HG02884 (cell line): ENCODE data around the gene SH2D1B.
"Not testable (repeated sequence)": the region's sequence is repeated elsewhere in the genome, so short reads cannot be mapped to it uniquely, and the experiment has no call there.

Source experiments
- ATAC-seq: cut with Tn5 transposase; IDR thresholded peaks from one replicate; pipeline ENCODE4 v1.9.1; 2021; ENCODE audit warnings: mild to moderate bottlenecking, moderate library complexity; ENCODE audit not compliant: unreplicated experiment

Gene SH2D1B, protein sequence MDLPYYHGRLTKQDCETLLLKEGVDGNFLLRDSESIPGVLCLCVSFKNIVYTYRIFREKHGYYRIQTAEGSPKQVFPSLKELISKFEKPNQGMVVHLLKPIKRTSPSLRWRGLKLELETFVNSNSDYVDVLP

DNA sequence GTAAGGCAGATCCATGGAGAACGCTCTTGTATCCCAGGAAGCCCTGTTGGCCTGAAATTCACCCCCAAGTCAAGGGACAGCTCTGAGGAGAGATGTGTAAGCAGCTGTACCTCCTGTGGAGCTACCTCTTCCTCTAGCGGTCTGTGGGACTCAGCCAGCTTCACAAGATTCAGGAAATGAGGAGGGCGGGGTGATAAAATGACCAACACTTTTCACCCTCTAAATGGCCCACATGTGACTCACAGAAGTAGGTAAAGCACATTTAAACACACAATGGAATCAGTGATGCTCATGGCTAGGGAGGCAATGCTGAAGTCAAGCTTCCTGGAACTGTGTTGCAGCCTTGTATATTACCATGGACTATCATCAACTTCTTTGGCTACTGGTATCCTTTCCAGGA, at the start of gene SH2D1B:
Gene SH2D1B (minus strand): TSS at position 135 of the 400 bp plus-strand sequence. CDS start 120 bp downstream, at position 15.
- no peak for ATAC-seq

DNA sequence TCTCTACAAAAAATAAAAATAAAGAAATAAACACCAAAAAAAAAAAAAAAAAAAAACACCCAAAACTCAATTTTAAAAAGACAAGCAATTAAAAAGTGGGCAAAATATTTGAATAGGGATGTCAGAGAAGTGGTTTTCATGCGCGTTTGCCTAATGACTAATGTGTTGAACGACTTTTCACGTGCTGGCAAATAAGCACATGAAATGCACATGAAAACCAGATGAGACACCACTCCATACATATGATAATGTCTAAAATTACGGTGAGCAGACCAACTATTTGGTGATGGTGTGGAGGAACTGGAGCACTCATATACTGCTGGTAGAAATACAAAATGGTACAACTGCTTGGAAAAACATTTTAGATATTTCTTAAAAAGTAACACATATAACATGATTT, 46.3 kb upstream of the SH2D1B start:
- no peak for ATAC-seq

DNA sequence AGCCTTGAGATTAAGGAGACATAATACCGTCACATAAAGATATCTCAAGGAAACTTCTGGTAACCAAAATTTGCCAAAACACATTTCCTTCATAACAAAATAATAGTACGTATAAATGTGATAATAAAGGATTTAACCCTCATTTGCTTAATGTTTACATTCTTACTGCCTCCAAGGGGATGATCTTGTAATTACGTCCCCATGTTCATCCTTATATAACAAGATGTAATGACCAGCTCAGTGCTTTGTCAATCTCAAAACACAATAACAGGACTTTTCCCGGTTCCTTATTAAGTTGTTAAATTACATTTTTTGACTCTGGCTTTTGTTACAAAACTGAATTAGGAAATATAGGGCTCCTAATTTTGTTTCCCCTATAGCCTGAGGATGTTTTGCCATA, 44.4 kb upstream of the SH2D1B start:
- no peak for ATAC-seq

DNA sequence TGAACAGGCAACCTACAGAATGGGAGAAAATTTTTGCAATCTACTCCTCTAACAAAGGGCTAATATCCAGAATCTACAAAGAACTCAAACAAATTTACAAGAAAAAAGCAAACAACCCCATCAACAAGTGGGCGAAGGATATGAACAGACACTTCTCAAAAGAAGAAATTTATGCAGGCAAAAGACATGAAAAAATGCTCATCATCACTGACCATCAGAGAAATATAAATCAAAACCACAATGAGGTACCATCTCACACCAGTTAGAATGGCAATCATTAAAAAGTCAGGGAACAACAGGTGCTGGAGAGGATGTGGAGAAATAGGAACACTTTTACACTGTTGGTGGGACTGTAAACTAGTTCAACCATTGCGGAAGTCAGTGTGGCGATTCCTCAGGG, 42.4 kb upstream of the SH2D1B start:
- ATAC-seq: not testable (repeated sequence)

DNA sequence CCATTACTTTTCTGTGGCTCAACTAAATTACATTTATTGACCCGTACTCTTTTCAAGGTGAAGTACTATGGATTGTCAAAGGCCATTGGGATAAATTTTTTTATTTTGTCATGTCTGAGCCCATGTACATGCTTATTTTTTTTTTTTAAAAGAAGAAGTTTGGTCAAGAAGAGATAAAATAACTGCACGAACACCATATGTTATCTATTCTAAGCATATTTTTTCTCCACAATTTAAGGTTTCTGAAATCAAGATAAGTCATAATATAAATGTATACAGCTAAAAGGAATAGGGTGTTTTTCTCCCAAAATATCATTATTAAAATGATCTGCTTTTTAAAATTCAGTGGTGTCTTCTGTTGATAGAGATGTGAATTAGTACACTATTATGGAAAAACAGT, 35.0 kb upstream of the SH2D1B start:
- no peak for ATAC-seq

DNA sequence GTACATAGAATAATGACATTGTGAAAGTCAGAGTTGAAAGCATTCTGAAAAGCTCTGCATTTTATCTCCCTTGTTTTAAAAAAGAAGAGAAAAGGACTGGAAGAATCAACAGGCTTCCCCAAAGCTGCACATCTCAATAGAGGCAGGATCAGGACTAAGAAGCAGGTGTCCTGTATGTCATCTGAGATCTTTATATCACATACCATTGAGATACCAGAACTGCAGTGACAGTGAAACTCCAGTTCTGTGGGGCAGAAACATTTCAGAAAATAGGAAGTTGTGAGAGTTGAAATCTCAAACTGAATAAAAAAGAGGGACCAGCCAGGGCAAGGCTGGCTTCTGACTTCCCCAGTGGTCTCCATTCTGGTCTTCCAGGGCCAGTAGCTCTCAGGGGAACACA, 33.0 kb upstream of the SH2D1B start:
- ATAC-seq: no peak

DNA sequence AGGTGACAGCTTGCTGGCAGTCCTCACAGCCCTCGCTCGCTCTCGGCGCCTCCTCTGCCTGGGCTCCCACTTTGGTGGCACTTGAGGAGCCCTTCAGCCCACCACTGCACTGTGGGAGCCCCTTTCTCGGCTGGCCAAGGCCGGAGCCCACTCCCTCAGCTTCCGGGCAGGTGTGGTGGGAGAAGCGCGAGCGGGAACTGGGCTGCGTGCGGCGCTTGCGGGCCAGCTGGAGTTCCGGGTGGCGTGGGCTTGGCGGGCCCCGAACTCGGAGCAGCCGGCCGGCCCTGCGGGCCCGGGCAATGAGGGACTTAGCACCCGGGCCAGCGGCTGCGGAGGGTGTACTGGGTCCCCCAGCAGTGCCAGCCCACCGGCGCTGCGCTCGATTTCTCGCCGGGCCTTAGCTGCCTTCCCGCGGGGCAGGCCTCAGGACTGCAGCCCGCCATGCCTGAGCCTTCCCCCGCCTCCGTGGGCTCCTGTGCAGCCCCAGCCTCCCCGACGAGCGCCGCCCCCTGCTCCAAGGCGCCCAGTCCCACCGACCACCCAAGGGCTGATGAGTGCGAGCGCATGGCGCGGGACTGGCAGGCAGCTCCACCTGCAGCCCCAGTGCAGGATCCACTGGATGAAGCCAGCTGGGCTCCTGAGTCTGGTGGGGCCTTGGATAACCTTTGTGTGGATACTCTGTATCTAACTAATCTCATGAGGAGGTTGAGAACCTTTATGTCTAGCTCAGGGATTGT, 21.2 kb upstream of the SH2D1B start:
- not testable (repeated sequence) for ATAC-seq

DNA sequence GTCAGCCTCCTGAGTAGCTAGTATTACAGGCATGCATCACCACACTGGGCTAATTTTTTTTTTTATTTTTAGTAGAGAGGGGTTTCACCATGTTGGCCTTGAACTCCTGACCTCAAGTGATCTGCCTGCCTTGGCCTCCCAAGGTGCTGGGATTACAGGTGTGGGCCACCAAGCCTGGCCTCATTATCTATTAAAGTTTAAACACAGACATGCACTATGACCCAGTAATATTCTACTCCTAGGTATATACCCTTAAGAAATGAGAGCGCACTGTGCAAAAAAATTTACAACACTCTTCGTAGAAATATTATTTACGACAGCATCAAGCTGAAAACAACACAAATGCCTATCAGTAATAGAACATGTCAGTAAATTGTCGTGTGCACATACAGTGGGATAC, 18.6 kb upstream of the SH2D1B start:
- no peak for ATAC-seq

DNA sequence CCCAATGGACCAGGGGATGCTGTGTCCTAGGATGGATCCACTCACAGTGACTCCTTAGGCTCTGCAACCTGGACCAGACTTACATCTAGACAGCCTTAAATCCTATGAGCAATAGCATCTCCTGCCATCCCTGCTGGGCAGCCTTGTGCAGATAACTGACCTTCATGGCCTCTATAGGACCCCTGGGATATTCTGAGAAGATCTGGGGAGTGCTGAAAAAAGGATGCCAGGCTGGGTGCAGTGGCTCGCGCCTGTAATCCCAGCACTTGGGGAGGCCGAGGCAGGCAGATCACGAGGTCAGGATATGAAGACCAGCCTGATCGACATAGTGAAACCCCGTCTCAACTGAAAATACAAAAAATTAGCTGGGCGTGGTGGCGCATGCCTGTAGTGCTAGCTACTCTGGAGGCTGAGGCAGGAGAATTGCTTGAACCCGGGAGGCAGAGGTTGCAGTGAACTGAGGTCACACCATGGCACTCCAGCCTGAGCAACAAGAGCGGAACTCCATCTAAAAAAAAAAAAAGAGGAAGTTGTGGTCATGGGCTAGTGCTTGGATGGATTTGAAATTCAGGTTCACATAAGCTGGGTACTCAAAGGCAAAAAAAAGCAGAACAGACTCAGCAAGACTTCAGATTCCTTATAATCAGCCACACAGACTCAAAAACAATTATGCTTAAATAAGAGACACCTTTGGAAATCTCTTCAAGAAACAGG, 10.9 kb upstream of the SH2D1B start:
- no peak for ATAC-seq

DNA sequence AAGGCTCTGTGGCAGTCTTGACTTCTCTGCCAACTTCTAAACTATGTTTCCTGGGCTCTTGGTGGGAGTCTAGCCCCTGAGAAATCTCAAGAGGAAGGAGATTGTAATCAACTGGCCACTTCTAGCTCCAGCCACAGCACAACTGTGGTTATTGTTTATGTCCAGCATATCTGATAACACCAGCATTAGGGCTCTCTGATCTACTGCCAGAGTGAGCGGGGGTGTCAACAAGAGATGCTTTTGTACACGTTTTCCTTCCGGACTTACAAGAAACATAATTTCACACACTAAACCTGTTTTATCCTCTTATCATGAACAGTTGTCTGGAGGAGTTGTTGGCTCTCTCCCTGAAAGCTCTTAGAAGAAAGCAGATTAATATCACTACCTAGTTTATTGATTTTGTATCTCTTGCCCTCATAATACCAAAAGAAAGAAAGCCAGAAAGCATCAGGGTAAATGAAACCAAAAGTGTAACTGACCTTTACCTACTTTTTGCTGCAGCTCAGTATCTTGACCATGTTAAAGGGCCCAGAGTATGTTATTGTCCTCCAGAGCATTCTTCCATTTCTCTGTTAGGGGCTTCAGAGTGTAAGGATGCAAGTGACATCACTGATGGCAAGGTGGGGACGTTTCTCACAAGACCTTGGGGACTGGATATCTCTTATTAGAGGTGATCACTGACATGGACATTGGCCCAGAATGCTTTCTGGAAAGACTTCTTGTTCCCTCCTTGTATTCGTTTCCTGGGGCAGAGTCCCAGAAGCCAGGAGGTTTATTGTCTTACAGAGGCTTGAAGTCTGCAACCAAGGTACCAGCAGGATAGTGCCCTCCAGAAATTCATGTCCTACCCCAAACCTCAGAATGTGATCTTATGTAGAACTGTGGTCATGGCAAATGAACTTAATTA, 9.6 kb upstream of the SH2D1B start:
- no peak for ATAC-seq

DNA sequence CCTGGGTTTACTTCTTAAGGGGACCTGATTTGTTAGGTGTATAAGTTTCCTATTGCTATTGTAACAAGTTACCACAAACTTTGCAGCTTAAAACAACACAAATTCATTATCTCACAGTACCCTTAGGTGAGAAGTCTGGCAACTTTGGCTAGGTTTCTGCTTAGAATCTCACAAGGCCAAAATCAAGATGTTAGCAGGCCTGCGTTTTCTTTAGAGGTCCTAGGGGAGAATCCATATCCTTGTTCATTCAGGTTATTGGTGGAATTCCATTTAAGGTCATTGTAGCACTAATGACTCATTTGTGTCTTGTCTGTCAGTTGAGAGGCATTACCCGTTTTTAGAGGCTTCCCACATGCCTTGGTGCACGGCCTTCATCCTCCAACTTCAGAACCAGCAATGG, 8.2 kb upstream of the SH2D1B start:
- no peak for ATAC-seq

DNA sequence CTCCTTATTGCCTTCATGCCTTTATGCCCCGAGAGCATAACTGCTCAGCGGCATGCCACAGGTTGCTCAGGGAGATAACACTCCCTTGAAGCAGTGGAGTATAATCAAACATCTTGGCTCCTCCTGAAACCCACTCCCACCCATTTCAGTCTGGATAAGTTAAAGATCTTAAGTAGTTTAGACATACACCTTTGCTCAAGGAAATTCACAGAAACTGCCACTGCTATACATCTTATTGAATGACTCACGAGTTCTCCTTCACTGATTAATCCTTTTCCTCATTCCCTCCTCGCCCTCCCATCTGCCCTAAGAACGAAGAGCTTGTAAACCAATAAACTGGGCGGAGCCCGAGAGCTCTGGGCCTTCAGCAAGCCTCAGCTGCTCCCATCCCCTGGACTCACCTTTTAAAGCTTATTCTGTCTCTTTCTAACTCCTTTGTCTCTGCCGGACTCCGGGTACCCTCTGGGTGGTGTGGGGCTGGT, 7.6 kb upstream of the SH2D1B start:
- ATAC-seq: not testable (repeated sequence)

DNA sequence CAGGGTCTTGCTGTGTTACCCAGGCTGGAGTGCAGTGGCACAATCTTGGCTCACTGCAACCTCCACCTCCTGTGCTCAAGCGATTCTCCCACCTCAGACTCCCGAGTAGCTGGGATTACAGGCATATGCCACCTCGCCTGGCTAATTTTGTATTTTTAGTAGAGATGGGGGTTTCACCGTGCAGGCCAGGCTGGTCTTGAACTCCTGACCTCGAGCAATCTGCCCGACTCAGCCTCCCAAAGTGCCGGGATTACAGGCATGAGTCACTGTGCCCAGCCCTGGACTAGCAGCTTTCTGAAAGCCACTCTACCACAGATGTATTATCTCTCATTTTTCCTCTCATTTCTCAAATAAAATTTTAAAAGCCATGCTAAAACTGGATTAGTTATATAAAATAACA, 6.6 kb upstream of the SH2D1B start:
- ATAC-seq: not testable (repeated sequence)

DNA sequence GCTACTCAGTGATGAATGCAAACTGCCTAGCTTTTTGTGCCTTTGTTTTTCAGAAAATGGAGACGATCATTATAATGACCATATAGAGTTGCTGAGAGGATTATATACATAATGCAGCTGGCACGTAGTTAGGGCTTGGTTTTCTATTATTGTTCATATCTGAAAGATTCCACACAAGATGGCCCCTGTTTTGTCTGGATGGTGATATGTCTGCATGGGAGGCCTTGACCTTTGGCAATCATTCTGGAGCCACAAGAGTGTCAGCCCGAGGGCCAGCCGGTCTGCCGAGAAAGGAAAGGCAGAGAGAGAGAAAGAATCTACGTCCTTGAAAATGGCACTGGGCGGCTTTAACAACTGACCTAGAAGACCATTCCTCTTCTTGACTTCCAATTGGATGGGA, 5.7 kb upstream of the SH2D1B start:
- ATAC-seq: no peak

DNA sequence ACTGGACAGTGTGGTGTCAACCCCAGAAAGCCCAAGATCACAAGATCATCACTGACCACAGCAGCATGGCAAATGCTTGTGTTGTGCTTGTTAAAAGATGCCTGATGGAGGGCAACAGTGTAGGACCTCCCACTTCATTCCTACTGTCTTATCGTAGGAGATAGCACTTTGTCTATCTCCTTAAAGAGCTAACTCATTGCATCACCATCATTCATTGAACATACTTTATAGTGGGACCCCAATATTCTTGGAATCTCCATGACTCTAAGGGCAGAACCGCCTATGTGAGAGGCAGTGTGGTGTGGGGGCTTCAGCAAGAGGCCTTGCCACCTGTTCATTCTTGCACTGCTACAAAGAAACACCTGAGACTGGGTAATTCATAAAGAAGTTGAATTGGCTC, 5.0 kb upstream of the SH2D1B start:
- no peak for ATAC-seq

DNA sequence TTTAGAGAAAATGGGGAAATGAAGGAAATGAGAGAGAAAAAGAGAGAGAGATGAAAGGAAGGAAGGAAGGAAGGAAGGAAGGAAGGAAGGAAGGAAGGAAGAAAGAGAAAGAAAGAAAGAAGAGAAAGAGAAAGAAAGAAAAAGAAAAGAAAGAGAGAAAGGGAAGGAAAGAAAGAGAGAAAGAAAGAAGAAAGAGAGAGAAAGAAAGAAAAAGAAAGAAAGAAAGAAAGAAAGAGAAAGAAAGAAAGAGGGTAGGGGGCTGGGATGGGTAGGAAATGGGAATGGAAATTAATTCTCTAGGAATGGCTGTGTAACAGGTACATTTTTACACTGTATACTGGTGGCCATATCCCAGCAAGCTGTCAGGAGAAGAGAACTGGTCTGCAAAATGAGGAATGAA, 4.3 kb upstream of the SH2D1B start:
- no peak for ATAC-seq

DNA sequence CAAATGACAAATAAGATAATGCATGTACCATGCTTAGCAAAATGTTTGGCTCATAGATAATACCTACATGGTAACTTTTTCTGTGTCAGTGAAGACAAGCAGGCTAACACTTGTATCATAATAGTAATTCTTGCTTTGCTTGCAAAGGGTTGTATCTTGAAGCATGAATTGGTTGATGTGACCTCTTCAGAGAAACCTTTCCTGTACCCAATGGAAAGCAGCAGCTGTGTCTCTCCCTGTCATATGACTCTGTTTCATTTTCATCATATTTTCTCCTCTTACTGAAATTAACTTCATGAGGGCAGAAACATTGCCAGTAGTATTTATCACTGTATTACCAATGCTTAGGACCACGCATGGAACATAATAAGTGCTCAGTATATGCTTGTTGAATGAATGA, 4.4 kb downstream of the SH2D1B start:
- no peak for ATAC-seq

DNA sequence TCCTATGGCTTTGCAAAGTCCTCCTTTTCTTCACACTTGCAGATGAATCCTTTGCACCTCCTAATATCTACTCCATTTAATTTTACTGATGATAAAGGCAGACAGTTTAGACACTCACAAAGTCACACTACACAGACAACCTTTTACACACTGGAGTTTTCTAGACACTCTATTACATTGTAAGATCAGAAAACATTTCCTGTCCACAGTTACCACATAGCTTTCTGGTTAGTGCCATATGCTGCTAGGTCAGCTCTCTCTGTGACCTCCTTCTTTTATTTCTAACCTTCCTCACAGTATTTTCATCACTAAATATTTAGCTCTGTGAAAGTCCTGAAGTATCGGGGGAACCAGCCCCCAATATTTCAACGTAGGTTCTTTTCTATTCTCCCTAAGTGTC, 5.1 kb downstream of the SH2D1B start:
- ATAC-seq: no peak

DNA sequence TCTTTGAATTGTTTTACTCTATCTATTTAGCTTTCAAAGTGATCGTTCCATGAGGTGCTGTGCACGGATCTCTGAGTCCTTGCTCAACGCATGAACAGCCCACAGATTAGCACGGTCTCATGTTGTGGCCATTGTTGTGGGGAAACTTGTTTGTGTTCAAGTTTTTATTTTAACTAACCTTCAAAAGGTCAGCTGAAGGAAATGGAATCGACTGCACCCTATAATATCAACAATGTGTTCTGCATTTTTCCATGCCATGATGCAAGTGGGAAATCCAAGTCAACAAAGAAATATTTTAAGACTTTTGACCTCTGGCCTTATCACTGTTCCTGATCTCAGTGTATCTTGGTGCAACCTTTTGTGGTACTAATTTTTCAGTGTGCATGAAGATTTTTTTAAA, 6.1 kb downstream of the SH2D1B start:
- ATAC-seq: no peak

DNA sequence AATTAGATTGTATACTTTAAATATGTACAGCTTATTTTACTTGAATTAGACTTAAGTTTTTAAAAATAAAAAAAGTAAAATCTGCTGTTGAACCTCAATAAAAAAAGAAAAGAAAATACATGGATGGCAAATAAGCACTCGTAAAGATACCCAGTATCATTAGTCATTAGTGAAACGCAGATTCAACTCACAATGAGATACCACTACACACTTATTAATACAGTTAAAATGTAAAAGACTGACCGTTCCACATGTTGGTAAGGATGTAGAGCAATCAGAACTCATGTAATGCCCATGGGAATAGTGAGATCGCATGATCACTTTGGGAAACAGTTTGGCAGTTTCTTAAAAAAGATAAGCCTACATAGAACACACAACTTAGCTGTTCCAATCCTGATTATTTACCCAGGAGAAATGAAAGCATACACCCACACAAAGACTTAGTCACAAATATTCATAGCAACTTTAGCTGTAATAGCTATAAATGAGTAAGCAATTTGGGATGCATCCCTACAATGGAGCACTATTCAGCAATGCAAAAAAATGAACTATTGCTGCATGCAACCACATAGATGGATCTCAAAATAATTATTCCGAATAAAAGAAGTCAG, 7.3 kb downstream of the SH2D1B start:
- ATAC-seq: no peak
